Sciatic nerve (tissue), 2 donors: ENCODE results near the gene SNRK. TPM values are rescaled to one million over a fixed set of nuclear protein-coding genes. Genes with fewer than 3 reads are reported as not detected.

ENCODE experiments used
- ATAC-seq: fragments of 200-7000 bp; cut with Tn5 transposase; one replicate; pipeline ENCODE4 v1.9.1; 2020; ENCODE audit warnings: mild to moderate bottlenecking, moderate library complexity
- DNase-seq: peaks from one replicate; pipeline ENCODE4 v3.0.0-alpha.2; 2020; ENCODE audit warnings: low spot score
- intact Hi-C: fragments of 100-400 bp; cut with DNase I; formaldehyde crosslinking; loops from one replicate; pipeline ENCODE4 v1.14.2; 2022
- total RNA-seq: library from RNA; stranded (reverse); fragmentation: NEBNext Ultra II Directional; extraction: Animal tissue kit (Norgen Biotek cat#: 25700); gene quantifications from one replicate; pipeline ENCODE4 v1.2.1, GENCODE V29; 2021
- donor health status: DM: no; HTN: no; CAD: no.
- donor health status: DM: no; HTN: no; CAD: no.

SNRK gene
- total RNA-seq, 1 donor from 2014 or later, result 127 TPM

DNA sequence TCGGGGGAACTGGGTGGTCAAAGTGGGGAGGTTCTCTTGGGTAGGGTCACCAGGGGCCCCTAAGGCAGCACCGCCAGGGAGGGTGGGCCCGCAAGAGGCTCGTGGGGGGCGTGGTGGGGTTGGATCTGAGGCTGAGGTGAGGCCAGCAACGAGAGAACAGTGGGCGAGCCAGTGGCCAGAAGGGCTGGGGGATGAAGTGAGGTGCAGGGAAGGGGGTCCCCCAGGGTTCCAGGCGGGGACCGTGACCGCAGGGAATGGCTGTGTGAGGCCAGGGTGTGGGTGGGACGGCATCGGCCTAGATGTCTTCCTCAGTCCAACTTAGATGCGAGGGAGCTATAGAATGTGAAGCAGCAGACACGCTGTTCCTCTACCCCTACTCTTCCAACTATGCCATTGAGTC, 78.2 kb downstream of the SNRK start:
- no peak for DNase-seq
- intact Hi-C loops, result no loop called here
- no peak for ATAC-seq

DNA sequence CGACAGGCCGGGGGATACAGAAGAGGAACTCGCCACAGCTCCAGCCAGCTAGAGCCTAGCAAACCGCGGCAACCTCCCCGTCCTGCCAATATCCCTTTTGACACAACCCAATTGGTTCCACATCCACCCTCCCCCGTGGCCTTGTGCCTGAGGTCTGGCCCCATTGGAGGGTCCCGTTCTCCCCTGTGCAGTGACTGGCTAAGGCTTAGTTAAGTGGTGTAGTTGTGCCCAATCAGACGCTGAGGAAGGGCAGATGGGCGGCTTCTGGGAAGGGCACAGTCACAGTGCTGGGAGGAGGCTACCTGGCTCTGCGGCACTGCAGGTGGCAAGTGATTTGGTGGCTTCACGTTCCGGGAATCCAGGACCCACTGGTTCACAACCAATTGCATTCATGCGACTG, 78.6 kb downstream of the SNRK start:
- intact Hi-C loops, result no loop called here
- DNase-seq (no peak), ATAC-seq (no peak)

DNA sequence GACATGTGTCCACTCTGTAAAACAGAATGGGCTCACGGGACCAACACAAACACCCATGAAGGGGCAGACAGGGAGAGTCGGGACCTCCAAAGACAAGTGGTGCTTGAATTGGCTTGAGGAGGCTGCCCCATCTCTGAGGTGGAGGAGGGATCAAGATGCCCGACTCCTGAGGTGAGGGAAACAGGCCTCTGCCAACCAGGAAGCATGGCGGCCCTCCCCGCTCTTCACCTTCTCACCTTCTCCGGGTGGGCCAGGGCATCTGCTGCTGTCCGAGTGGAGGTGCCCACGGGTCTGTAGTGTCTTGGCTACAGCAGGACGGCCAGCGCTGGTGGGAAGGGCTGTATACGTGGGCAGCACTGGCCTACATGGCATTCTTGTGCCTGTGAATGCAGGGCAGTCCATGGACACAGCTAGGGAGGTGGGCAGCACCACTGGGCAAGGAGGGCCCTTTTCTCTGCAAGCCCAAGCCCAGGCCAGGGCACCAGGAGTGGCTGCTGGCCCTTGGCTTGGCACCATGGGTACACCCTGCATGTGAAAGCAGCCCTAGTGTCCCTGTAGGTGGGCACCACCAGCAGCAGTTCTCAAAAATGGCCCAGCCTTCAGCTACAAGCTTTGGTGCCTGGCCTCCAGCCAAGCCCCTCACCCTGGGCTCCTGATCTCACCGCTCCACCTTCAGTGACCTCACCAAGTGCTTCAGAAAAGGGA, 79.4 kb downstream of the SNRK start:
- no peak for ATAC-seq
- no peak for DNase-seq
- intact Hi-C loops, result no loop called here

DNA sequence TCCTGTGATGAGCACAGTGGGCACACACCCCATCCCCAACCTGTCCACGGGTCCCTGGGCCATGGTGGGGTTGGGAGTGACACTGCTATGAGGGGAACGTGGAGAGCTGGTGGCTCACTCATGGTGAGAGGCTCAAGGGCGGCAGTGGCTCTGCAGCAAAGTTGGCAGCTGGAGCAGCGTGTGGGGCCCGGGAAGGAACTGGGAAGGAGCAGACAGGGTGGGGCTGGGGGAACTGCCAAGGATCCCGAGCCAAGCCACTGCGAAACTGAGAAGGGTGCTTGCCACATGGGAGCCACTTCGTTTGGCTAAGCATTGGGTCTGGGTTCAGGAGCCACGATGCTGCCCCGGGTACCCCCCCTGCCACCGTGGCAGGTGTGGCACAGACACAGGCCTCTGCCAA, 80.1 kb downstream of the SNRK start:
- intact Hi-C loops, result no loop called here
- peak; percentile 43 for ATAC-seq
- DNase-seq, result no peak

DNA sequence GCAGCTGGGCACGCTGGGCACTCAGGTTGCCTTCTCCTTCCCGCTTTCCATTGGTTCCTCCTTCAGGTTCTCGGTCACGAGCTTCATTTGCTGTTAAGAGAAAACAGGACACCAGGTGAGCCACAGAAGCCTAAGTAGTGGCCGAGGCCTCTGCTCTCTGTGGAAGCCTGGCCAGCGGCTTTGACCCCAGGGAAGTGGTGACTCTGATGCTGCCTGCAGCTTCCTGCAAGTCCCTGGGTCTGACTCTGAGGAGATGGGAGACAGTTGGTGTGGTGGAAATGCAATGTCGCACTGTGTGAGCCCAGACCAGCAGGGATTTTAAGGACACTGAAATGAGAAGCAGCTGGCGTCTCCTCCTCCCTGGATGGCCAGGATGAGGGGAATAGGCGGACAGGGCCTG, 80.5 kb downstream of the SNRK start:
- intact Hi-C loops, result no loop called here
- ATAC-seq, result no peak
- DNase-seq, result no peak

DNA sequence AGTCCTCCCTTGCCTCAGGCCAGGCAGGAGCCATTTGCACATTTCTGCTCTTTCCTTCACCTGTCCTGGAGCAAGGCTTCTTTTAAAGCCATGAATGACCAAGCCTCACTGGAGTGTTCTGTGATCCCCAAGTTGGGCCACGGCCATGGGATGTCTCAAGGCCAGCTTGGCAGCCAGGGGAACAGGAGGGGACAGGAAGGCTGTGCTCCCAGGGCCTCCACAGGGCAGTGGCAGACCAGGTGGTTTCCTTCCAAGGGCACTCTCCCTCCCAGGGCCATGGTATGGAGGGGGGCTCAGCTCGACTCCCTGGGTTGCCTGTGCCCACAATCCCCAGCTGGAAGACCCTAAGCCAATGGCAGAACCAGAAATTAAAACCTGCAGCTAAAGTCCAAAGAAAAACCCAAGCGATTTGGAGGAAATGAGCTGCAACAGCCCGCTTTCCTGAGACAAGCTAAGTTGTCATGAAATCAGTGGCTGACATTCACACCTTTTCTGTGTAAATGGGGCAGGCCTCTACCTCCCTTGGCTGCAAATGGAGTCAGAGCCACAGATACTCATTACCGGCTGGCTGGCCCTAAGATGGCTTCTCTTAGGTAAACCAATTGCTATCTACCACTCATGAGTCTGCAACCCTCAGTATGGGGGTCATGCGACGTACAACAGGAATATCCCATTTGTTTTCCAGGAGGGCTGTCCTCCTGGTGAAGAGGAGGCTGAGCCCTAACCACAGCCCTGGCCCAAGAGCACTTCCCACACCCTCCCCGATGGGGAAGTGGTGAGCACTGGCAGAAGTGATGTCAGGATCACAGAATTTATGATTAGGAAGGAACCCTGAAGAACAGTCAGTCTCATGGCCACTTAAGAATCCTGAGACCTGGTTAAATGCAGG, 83.3 kb downstream of the SNRK start:
- no peak for ATAC-seq
- DNase-seq, result no peak
- intact Hi-C loops, result no loop called here

DNA sequence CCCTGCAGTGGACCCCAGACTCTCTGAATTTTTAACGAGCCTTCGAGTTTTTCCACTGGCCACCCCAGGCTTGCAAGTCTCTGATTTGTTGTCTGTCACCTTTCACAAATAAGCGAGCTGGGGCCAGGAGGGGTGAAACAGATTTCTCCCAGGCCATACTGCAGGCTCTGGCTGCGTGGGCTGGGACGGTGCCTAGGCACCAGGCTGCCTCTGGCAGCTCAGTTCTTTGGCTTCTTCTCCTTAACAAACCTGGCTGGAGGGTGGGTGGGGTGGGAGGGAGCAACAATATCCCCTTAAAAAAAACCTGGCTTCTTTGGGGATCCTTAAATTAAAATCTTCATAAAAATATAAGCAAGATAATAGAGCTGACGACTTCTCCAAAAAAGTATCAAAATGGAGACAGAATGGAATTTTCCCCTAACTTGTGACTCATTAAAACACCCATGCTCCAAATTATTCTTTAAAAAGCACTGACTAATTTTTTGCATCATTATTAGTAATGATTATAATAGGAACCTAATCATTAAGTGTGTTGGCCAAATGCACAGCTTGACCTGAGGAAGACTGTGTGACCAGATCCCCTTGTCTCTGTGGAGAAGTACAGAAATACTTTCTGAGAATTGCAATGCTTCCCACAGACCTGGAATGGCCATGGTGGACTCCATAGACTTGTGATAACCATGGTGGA, 84.1 kb downstream of the SNRK start:
- no peak for ATAC-seq
- DNase-seq, result no peak
- intact Hi-C loops, result no loop called here

DNA sequence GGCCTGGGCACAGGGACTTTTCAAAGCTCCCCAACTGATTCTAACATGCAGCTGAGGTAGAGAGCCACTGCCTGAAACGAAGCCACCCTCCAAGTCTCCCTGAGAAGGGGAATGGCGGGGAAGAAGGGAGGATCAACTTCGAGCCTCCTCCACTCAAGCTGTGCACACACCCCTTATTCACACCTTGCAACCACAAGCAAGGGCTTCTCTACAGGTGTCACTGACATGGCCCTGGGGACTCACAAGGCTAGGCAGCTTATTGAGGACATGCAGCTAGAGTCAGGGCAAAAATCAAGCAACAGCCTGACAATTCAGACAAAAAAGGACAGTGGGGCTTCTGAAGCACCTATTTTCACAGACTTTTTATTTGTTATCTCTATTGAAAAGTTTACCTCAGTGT, 85.2 kb downstream of the SNRK start:
- no peak for ATAC-seq
- intact Hi-C loops, result no loop called here
- DNase-seq, result no peak

DNA sequence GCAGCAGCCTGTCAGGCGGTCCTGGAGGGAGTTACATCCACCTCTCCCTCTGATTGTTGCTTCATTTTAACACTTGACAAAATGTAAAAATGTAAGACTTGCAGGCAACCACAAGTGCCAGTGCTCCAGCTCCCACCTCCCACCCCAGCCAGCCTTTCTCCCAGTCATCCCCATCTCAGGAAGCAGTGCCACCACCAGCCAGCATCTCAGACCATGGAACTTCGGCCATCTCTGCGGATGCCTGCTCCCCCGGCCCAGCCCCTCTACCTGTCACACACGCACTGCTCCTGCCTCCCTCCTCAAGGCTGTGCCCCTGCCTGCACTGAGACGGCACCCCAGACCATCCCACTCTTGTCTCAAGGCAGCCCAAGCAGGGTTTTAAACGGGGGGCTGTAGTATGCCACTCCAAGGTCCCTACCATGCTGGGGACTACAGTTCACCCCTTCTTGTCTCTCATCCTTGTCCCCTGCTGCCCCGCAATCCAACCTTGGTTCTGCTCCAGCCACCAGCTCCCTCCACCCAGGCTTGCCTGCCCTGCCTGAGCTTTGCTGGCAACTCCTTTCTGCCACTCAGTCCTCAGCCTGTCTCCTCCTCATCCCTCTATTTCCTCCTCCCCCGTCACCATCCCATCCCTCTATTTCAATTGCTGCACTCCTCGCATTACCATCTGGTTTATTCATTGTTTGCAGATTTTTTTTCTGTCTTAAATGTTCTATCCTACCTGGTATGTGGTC, 85.8 kb downstream of the SNRK start:
- DNase-seq (no peak), ATAC-seq (no peak)
- intact Hi-C loops, result no loop called here

DNA sequence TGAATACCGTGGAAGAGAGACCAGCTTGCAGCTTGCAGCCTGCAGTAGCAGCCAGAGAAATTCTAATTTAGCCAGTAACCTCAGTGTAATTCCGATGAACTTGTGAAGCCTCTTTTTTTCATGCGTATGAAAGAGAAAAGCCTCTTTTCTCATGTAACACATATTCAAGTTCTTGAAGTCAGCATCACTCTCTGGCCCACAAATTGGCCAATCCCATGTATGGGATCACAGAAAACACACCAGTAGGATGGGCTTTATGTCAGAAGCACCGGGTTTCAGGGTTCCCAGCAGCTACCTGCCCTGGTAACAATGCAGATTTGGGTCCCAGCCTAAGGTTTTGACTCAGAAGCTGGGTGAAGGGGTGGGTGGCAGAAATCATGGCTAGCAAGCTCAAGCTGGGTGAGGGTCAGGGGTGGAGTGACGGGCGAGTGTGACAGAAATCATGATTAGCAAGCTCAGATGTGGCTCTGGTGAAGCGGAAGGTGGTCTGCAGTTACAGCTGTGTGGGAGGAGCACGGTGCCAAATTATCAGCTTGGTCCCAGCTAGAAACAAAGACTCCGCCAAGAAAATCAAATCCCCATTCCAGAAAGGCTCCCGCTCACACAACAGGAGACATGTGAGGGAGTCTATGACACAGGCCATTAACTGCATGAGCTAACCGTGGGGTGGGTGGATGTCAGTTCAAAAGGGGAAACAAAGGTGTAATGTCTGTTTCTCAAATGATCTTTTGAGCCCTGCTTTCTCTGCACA, 86.6 kb downstream of the SNRK start:
- ATAC-seq, result no peak

DNA sequence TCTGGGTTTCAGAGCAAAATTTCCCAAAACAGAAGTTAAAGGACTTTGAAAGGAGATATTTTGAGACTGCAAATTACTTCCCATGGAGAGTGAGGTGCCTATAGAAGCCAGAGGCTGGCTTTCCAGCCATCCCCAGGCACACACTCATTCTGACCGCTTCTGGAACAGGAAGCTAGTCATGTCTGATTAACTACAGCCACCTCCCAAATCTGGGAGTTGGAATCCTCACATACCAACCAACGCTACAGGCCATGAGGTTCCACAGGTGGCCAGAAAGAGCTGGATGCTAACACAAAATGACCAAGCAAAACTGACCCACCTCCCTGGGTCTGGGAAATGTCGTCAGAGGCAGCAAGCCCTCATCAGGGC, 87.2 kb downstream of the SNRK start:
- no peak for DNase-seq
- no peak for ATAC-seq
- intact Hi-C loops, result no loop called here

More for the DNA sequence above, 86.6 kb downstream of the SNRK start:
- DNase-seq, result no peak
- intact Hi-C loops, result no loop called here

DNA sequence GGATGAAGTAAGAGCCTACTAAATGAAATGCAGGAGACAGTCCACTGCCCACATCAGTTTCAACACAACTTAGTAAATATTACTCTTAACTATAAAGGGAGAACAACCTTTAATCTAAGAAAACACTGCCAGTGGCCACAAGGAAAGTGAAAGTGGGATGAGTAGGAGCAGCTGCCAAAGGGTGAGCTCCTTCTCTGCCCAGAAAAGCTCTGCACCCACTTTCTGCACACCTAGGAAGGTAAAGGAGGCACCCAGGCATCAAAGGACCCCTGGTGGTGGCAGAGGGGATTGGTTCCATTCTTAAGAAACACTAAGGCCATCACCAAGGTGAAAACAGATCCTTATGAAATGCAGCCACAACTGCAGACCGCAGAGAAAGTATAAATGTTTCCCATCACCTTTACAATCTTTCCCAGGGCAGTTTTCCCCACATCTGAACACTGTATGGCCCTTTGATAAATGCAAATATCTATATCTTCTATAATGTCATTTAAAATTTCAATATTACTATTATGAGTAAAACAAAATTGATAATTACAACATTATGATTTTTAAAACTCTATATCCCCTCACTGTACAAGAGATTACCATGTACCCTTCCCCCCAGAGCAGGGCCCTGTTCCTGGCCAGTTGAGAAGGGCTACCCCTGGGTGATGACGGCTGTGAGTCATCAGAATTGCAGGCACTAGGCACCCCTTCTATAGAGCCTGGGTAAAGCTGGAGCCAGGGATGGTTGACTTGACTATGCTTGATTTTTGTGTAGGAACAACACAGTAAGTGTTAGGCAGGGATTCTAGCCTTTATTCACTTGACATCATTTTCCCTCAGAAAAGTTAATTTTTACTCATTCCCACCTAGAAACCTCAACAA, 92.0 kb downstream of the SNRK start:
- intact Hi-C loops, result no loop called here
- DNase-seq, result no peak
- peak; percentile 48 for ATAC-seq

DNA sequence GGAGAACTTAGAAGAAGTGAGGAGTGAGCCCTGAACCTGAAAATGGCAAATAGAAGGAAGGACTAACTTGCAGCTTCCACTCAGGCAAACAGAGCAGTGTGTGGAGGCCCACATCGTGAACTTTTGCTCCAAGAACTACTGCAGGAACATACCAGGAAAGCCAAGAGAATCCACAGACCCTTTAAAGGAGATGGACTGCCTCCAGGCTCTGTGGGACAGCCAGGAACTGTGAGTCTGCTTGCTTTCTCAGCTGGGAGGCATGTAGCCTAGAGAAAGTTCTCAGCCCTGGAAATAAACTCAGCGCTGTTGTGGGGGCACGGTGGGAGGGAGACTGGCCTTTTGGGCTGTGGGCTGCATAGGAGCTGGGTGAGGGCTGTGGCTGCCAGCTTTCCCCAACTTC, 93.0 kb downstream of the SNRK start:
- intact Hi-C loops, result no loop called here
- ATAC-seq, result peak; percentile 70
- no peak for DNase-seq

DNA sequence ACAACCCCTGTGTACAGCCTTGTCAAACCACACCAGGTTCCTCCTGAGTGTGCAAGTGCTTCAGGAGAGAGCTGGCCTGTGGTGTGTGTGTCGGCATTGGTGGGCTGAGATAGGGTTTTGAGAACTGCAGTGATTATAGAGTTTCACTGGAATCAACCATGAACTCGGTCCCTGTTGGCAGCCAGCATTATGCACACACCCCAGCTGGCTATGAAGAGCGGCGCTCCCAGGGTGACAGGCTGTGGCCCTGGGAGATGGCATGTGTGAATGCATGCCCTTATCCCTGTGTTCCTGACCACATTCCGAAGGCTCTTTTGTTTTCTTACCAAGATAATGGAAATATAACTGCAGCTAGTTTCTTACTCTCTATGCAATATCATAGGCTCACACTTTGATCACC, 101.8 kb downstream of the SNRK start:
- intact Hi-C loops, result no loop called here
- ATAC-seq (no peak), DNase-seq (no peak)

DNA sequence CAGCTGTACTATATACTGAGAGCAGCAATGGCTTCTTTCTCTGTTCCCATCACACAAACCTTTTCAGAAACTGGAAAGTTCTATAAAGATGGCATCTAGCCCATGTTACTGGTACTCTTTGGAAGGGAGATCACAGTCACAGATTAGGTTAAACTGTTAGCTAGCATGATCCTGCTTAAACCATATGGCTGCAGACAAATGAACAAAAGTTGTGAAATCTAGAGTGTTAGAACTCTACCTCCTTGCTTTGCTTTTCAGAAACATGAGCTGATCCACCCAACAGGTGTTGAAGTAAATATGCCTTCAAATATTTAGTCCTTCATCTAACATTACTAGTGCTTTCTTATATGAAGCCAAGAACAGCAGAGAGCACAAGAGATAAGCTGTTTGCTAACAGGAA, 102.6 kb downstream of the SNRK start:
- intact Hi-C loops, result no loop called here
- ATAC-seq (no peak), DNase-seq (no peak)

DNA sequence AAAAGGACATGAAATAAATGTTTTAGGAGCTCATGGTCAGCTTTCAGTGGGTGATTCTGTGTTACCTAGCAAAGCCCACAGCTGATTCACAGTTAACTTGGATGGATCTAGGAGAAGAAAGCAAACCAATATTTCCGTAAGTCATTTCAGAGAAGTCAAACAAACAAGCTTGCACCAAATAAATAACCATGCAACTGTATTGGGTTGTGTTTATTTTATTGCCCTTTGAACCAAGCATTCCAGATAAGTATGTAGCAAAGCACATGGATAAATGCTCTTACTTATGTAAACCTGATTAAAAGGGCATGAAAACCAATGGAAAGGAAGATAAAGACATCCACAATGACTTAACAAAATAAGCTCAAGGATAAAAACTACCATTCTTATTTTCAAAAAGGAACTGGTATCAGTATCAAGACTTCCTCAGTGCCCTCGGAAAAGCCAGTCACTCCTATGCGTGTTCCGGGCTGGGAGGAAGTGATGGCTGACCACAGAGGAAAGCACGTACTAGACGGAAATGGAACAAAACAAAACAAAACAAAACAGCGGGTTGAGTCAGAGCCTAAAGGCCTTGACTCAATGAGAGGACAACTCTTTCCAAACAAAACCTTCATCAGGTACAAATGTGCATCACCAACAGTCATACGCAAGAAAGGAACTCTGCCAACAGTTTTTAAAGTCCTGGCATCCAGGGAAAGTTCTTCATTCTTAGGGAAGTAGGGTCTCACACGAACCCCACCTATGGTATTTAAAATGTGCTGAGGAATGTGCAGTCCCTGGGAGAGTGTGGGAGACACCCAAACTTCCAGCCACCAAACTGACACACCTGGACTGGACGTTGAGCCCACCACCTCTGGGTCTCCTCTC, 103.3 kb downstream of the SNRK start:
- intact Hi-C loops, result no loop called here
- ATAC-seq, result peak; percentile 79
- DNase-seq, result no peak

DNA sequence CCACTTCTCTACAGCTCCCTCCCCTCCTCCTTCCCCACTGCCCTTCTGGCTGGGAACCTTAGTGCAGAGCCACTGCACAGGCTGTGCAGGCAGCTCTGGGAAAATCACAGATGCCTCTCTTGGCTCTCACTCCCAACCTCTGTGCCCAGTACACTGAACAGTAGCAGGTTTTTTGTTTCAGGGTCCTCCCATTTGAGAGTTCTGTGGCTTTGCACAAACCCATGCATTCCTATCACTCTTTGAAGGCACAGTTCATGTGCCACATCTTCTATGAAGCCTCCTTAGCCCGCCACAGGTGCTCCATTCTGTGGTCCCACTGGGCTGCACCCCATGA, 103.9 kb downstream of the SNRK start:
- DNase-seq, result no peak
- intact Hi-C loops, result no loop called here
- peak; percentile 36 for ATAC-seq
